ENCODE data around the gene NBDY.

- TF ChIP-seq, protein P1, sequence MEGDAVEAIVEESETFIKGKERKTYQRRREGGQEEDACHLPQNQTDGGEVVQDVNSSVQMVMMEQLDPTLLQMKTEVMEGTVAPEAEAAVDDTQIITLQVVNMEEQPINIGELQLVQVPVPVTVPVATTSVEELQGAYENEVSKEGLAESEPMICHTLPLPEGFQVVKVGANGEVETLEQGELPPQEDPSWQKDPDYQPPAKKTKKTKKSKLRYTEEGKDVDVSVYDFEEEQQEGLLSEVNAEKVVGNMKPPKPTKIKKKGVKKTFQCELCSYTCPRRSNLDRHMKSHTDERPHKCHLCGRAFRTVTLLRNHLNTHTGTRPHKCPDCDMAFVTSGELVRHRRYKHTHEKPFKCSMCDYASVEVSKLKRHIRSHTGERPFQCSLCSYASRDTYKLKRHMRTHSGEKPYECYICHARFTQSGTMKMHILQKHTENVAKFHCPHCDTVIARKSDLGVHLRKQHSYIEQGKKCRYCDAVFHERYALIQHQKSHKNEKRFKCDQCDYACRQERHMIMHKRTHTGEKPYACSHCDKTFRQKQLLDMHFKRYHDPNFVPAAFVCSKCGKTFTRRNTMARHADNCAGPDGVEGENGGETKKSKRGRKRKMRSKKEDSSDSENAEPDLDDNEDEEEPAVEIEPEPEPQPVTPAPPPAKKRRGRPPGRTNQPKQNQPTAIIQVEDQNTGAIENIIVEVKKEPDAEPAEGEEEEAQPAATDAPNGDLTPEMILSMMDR (conservative IDR thresholded peaks at IDR 0.05 in 1 of 2, IDR thresholded peaks at IDR 0.05 in 1 of 2; ENCODE audit: extremely low read depth in 1 of 2, insufficient read depth in 1 of 2, low read depth in 1 of 2, low read length in 2 of 2), result no peak
- no peak for TF ChIP-seq EZH2 (IDR thresholded peaks at IDR 0.05; ENCODE audit: borderline replicate concordance, low read length)
Observed at GRCh38 chrX:56791456-56791855, 62.4 kb downstream of the NBDY start.
